Epithelial cell of esophagus (primary cell): ENCODE data around the gene TMEM38B.

Experiments used
- DNase-seq: peaks from one replicate; pipeline ENCODE4 v3.0.0; 2010; ENCODE audit warnings: low read depth
- H3K4me3 ChIP-seq: 2 replicates; pipeline ENCODE4 v1.5.1; 2011; ENCODE audit warnings: mild to moderate bottlenecking, low read length, control low read depth
- TF ChIP-seq, protein P1 (sequence below): IDR thresholded peaks from 2 replicates; pipeline ENCODE4 v1.5.1; 2011; ENCODE audit warnings: low read depth, mild to moderate bottlenecking, low read length, control low read depth, inconsistent platforms; ENCODE audit not compliant: insufficient read depth; ENCODE audit errors: missing control alignments

The TMEM38B gene

DNA sequence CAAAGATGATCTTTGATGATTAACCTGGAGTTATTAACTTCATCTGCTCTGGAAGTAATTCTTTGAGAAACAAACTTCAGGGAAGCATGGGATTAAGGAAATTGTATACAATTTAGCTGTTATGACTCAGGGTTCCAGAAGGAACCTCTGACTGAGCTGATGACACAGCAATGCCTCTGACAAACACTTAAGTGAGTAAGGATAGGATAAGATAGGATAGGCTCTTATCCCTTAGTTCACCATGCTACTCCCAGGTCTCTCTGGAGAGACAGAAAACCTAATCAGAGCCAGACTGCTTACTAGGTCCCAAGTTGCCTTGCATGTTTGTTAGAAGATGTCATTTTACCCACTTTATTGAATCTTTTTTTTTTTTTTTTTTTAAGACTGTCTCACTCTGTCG is 12.6 kb upstream of the TMEM38B start:
- peak; percentile 87 for DNase-seq
- TF ChIP-seq, protein P1, sequence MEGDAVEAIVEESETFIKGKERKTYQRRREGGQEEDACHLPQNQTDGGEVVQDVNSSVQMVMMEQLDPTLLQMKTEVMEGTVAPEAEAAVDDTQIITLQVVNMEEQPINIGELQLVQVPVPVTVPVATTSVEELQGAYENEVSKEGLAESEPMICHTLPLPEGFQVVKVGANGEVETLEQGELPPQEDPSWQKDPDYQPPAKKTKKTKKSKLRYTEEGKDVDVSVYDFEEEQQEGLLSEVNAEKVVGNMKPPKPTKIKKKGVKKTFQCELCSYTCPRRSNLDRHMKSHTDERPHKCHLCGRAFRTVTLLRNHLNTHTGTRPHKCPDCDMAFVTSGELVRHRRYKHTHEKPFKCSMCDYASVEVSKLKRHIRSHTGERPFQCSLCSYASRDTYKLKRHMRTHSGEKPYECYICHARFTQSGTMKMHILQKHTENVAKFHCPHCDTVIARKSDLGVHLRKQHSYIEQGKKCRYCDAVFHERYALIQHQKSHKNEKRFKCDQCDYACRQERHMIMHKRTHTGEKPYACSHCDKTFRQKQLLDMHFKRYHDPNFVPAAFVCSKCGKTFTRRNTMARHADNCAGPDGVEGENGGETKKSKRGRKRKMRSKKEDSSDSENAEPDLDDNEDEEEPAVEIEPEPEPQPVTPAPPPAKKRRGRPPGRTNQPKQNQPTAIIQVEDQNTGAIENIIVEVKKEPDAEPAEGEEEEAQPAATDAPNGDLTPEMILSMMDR: no peak
- no peak overlapping the region for H3K4me3 ChIP-seq

DNA sequence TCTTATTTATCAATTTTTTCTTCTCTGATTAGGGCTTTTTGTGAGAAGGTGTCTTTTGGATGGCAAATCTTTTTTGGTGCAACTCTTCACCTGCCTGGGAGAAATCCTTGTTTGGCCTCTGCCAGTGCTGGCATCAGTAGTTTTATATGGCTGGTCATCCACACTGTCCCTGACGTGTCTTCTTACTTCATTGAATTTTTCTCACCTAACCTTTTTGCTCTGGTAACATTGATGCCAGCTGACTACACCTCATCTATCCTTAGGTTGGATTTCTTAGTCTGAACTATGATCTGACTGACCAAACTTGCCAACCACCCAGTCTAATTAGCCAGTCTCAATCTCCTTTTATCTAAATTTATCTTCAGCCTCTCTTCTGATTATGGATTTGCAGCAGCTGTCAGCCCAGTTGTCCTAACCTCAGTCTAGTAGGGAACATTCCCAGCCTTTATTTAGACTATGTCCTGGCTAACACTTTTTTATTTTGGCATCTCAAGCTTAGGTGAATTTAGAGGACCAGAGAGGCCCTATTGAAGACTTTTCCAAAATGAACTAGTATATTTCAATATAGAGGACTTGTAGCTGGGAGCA is 10.6 kb upstream of the TMEM38B start:
- TF ChIP-seq, protein P1: no peak
- H3K4me3 ChIP-seq: no peak overlapping the region
- no peak for DNase-seq

DNA sequence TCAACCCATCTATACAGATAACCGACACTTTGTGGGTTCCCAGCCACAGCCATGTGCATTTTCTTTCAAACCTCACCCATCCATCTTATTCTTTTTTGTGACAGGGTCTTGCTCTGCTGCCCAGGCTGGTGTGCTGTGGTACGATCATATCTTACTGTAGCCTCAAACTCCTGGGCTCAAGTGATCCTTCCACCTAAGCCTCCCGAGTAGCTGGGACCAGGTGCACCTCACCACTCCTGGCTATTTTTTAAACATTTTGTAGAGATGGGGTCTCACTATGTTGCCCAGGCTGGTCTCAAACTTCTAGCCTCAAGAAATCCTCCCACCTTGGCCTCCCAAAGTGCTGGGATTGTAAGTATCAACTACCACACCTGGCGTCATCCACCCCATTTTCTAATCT is 7.4 kb upstream of the TMEM38B start:
- H3K4me3 ChIP-seq: no peak overlapping the region
- DNase-seq: no peak
- TF ChIP-seq, protein P1: no peak

DNA sequence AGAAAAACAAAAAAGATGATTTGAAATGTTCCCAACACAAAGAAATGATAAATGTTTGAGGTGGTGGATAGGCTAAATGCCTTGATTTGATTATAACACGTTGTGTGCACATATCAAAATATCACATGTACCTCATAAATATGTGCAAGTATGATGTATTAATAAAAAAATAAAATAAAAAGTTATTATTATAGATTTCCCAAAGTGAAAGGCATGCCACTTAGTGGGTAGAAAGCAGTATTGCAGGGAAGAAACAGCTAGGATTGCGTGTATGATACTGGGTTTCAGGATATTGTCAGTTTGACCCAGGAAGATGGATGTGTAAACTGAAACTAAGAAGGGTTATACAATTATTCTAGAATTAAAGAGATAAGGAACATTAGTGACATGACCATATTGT is 3.6 kb upstream of the TMEM38B start:
- DNase-seq: peak; percentile 28
- TF ChIP-seq, protein P1: peak; percentile 65
- no peak overlapping the region for H3K4me3 ChIP-seq

DNA sequence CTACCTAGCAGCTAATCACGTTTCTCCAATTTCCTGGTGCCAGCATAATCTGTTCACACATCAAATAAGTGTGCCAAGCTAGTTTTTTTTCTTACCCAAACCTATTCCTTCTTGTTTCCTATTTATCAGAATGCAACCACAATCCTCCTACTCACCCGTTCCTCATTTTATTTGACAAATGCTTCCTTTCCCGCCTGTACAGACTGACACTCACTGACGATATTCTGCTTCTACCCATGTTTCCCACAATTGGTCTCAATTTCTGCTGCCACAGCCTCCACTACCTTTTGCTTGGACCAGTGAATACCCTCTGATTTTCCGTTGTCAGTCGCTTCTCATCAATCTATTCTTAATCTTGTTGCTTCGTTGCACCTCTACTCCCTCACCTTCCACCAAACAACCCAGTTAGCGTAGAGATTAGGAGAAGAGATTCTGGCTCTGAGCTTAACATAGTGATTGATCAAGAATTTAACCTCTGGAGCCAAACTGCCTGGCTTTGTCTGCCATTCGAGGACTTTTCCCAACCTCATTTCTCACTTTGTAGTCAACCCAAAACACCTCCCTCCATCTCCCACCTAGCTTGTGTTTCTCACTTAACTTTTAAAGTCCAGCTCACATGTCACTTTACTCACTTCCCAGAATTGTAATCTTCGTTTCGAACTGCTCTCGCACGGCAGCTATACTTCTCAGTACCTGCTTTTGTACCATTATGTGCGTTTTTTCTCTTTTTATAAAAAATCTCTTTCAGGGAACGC is 729 bp upstream of the TMEM38B start:
- TF ChIP-seq, protein P1: no peak
- DNase-seq: peak; percentile 8
- H3K4me3 ChIP-seq: peak overlapping the region; percentile 54

DNA sequence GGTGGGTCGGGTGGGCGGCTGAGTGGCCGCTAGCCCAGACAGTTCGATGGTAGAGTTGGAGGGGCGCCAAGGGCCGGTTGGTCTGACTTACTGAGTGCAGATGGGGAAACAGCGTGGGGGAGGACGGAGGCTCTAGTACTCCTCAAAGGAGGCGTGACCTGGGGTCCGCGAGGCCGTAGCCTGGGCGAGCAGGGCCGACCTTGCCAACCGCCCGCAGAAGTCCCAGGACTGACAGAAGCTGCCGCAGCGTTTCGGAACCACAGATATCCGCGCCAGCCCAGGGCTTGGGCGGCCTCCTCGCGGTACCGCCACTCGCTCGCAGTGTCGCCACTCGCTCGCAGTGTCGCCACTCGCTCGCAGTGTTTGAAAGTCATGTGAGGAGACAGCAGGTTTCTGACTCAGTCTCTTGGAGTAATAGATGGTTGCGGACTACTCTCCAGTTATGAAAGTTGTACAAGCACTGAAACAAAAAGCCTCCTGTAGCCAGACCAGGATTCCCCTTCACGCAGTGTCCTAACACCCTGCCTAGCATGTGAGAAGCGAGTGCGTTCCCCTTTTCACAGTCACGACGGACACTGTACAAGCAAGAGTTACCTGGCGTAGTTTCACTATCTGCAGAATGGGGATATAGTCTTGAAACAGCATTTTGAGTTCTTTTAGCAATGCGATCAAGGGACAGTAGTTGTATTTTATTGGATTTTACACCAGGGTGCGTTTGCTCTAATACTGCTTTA is 674 bp downstream of the TMEM38B start:
- TF ChIP-seq, protein P1: no peak
- H3K4me3 ChIP-seq: peak overlapping the region; percentile 74
- DNase-seq: peak; percentile 65
